ENCODE measurements around the gene WIPF2.

Gene WIPF2

GRCh38 chr17:40316571-40317344 lies 97.7 kb downstream of the WIPF2 start (continued):
- TF ChIP-seq ZNF19 (tag by site-specific recombination; IDR thresholded peaks at IDR 0.05; ENCODE audit: low read depth) (no peak), ZNF148 (tag by site-specific recombination; IDR thresholded peaks at IDR 0.05; ENCODE audit: borderline replicate concordance) (no peak), ZNF473 (tag by site-specific recombination; IDR thresholded peaks at IDR 0.05) (no peak), KLF16 (tag by site-specific recombination; IDR thresholded peaks at IDR 0.05) (peak; percentile 55; the same call in 1 of the 2 replicates), ZFHX2 (tag by site-specific recombination; conservative IDR thresholded peaks at IDR 0.05) (no peak), ZBTB20 (tag by site-specific recombination; IDR thresholded peaks at IDR 0.05) (no peak; the same call in 1 of the 2 replicates), ZNF157 (tag by site-specific recombination; IDR thresholded peaks at IDR 0.05) (no peak), ZNF623 (tag by site-specific recombination; IDR thresholded peaks at IDR 0.05) (no peak), SP2 (tag by site-specific recombination; IDR thresholded peaks at IDR 0.05) (peak; percentile 80), ZNF747 (tag by site-specific recombination; IDR thresholded peaks at IDR 0.05) (no peak), ZNF501 (tag by site-specific recombination; IDR thresholded peaks at IDR 0.05) (peak; percentile 47; the same call in 1 of the 2 replicates), SCRT2 (tag by site-specific recombination; IDR thresholded peaks at IDR 0.05) (peak; percentile 57), ZBTB1 (tag by site-specific recombination; IDR thresholded peaks at IDR 0.05) (no peak), YY2 (tag by site-specific recombination; IDR thresholded peaks at IDR 0.05) (no peak), GLIS2 (tag by site-specific recombination; IDR thresholded peaks at IDR 0.05) (peak; percentile 74), OVOL3 (tag by site-specific recombination; IDR thresholded peaks at IDR 0.05) (no peak), ZBTB11 (tag by site-specific recombination; conservative IDR thresholded peaks at IDR 0.05; ENCODE audit: low read depth) (peak; percentile 56; the same call in 1 of the 2 replicates), AEBP2 (tag by site-specific recombination; IDR thresholded peaks at IDR 0.05; ENCODE audit: borderline replicate concordance) (no peak), GFI1B (tag by site-specific recombination; IDR thresholded peaks at IDR 0.05) (peak; percentile 87), ZNF580 (tag by site-specific recombination; IDR thresholded peaks at IDR 0.05) (no peak), ZNF239 (tag by site-specific recombination; IDR thresholded peaks at IDR 0.05) (no peak), KLF7 (tag by site-specific recombination; IDR thresholded peaks at IDR 0.05; ENCODE audit: borderline replicate concordance) (peak; percentile 31; the same call in 1 of the 2 replicates), ZNF585B (tag by site-specific recombination; IDR thresholded peaks at IDR 0.05) (no peak), TCF7L2 (IDR thresholded peaks at IDR 0.05; ENCODE audit: borderline replicate concordance, low read depth, low read length) (no peak), ZFP3 (tag by site-specific recombination; IDR thresholded peaks at IDR 0.05; ENCODE audit: low read depth) (no peak), ZNF692 (tag by site-specific recombination; IDR thresholded peaks at IDR 0.05) (no peak), ZNF398 (tag by site-specific recombination; IDR thresholded peaks at IDR 0.05) (peak; percentile 67)
